Activated CD4-positive, alpha-beta memory T cell treated with anti-CD3 and anti-CD28 coated beads, Interleukin-2, amount 10 ng/mL, durations not matched to agents 7 days and 5 days (primary cell): Measurements from ENCODE around the gene BRI3BP. TPM values are rescaled to one million over a fixed set of nuclear protein-coding genes. Genes with fewer than 3 reads are reported as not detected.
"Not testable (repeated sequence)": the region's sequence is repeated elsewhere in the genome, so short reads cannot be mapped to it uniquely, and the experiment has no call there.

ENCODE experiments used
- CTCF ChIA-PET: fragments of 350-600 bp; sonication (Branson Sonifier 250); formaldehyde crosslinking; loops from one replicate; lab custom pipeline; 2021; ENCODE audit warnings: antibody characterized with exemption, inconsistent platforms; lab: Charles Lee
- POLR2A ChIA-PET: fragments of 350-600 bp; sonication (Branson Sonifier 250); formaldehyde crosslinking; loops from one replicate; lab custom pipeline; 2021; ENCODE audit warnings: antibody characterized with exemption; lab: Charles Lee
- DNase-seq: peaks from one replicate; pipeline ENCODE4 v3.0.0-alpha.2; 2020
- H3K27ac Mint-ChIP-seq: one replicate; pipeline ENCODE4 v1.8.0; 2021; ENCODE audit warnings: mild to moderate bottlenecking, mixed read lengths
- H3K27me3 Mint-ChIP-seq: one replicate; pipeline ENCODE4 v1.8.0; 2021; ENCODE audit warnings: mixed read lengths
- H3K36me3 Mint-ChIP-seq: one replicate; pipeline ENCODE4 v1.8.0; 2021; ENCODE audit warnings: low read depth, mixed read lengths
- H3K4me1 Mint-ChIP-seq: one replicate; pipeline ENCODE4 v1.8.0; 2021; ENCODE audit warnings: mixed read lengths
- H3K4me3 Mint-ChIP-seq: one replicate; pipeline ENCODE4 v1.8.0; 2021; ENCODE audit warnings: mild to moderate bottlenecking, mixed read lengths
- H3K9me3 Mint-ChIP-seq: one replicate; pipeline ENCODE4 v1.8.0; 2021; ENCODE audit warnings: mixed read lengths
- total RNA-seq, 2 experiments: library from RNA; stranded (reverse); gene quantifications; one replicate each; pipeline ENCODE4 v1.2.3, GENCODE V29; 2021

BRI3BP gene
- total RNA-seq, 2 experiments from 2014 or later, result 22.5 to 22.7 TPM

DNA sequence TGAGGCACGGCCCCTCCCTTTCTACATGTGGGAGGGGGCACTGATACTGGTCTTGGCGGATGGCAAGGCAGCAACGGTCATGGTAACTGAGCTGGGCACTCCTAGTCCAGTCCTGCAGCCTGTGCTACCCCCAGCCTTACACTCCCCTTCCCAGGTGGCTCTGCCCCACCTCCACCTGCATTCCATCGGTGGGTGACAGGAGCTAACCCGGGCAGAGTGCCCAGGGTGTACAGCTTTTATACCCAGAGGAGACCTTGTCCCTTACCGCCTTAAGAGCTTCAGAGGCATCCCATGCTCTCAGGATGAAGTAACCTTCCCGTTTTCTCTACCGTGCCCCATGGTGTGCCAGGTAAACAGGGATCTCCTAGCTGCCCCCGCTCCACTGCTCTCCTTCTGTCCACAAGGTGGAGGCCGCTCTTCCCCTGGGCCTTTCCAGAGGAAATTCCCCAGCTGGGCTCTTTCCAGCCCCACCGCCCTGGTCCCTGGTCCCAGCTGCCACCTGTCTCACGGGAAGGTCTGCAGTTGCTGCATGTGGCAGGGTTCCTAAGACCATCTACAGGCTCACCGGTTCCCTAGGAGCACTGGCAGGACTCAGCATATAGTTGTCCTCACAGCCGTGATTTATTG, 20.5 kb downstream of the BRI3BP start:
- Mint-ChIP-seq H3K27me3 (no peaks in the 10 kb centered on the region), H3K27ac (no peak overlapping the region), H3K9me3 (no peaks in the 10 kb centered on the region), H3K4me3 (no peak overlapping the region), H3K36me3 (peaks cover 33% of the 10 kb centered on the region), H3K4me1 (no peaks in the 10 kb centered on the region)
- POLR2A ChIA-PET, result interaction anchor here (1.0 to 1.1 kb wide), 2 partner anchors 18 to 21 kb away, joined by 3 read pairs; partner anchors contain the start of gene BRI3BP
- DNase-seq, result no peak
- CTCF ChIA-PET, result no interaction called here

DNA sequence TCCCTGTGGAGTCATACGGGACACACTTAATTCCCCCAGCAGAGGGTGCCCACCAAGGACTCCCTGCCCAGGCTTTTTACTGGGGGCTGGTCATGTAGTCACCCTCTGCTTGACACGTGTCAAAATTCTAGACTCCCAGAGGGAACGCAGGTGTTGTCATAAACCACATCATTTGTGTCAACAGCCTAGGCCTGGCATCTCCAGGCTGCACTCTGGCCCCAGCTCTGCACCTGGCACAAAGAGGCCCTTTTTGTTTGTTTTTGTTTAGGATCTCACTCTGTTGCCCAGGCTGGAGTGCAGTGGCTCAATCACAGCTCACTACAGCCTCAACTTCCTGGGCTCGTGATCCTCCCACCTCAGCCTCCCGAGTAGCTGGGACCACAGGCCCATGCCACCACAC, 21.1 kb downstream of the BRI3BP start:
- POLR2A ChIA-PET, result no interaction called here
- H3K27me3 Mint-ChIP-seq, result no peaks in the 10 kb centered on the region
- H3K4me3 Mint-ChIP-seq, result no peak overlapping the region
- DNase-seq, result no peak
- no peak overlapping the region for H3K27ac Mint-ChIP-seq
- H3K36me3 Mint-ChIP-seq, result peaks cover 39% of the 10 kb centered on the region
- CTCF ChIA-PET, result no interaction called here
- no peaks in the 10 kb centered on the region for H3K4me1 Mint-ChIP-seq
- no peaks in the 10 kb centered on the region for H3K9me3 Mint-ChIP-seq

DNA sequence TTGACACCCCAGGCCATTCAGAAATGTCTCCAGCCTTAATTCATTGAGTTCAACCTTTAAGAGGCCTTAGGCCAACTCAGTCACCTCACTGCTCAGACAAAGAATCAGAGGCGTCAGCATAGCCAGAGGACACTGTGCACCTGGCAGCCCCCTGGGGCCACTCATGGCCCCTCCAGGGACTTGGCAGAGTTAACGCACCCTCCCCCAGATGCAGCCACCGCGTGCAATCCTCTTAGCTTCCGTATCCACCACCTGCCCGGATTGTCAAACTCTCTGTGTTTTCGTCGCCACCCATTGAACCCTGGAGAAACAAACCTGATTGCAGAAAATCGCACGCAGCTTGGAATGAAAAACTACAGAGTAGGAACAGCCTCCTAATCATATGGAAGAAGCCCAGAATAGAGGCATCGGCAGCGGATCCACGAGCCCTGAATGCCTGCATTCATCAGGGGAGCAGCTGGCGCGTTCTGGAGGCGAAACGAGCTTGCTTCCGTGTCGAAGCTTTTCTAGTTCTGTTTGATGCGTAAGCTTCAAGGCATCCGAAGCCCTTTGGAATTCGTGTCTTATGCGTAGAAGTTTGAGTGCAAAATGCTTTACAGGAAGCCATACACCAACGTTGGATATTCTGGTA, 22.4 kb downstream of the BRI3BP start:
- DNase-seq, result no peak
- H3K4me3 Mint-ChIP-seq, result no peak overlapping the region
- H3K36me3 Mint-ChIP-seq, result peaks cover 40% of the 10 kb centered on the region
- no peaks in the 10 kb centered on the region for H3K27me3 Mint-ChIP-seq
- no peaks in the 10 kb centered on the region for H3K4me1 Mint-ChIP-seq
- ChIA-PET POLR2A (interaction anchor here (1.0 kb wide), 1 partner anchor 10 kb away, joined by 3 read pairs; no protein-coding TSS in a partner anchor), CTCF (no interaction called here)
- no peak overlapping the region for H3K27ac Mint-ChIP-seq
- H3K9me3 Mint-ChIP-seq, result no peaks in the 10 kb centered on the region

DNA sequence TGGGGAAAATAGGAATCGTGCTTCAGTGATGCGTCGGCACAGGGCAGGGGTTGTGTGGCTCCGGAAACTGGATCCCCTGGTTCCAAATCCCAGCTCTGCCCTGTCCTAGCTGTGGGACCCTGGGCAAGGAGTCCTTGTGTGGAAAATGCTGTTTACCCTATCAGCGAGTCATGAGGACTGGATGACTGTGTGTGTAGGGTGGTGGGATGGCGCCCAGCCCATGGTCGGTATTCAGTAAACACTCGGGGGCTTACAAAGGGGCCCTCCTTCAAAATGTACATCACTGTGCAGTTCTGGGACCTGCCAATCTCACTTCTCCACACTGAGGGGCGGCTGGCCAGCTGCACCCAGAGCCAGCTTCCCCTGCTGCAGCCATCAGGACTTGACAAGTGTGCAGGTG, 24.4 kb downstream of the BRI3BP start:
- ChIA-PET POLR2A (no interaction called here), CTCF (no interaction called here)
- Mint-ChIP-seq H3K4me3 (no peak overlapping the region), H3K4me1 (no peaks in the 10 kb centered on the region), H3K36me3 (peaks cover 47% of the 10 kb centered on the region), H3K27ac (no peak overlapping the region), H3K9me3 (no peaks in the 10 kb centered on the region), H3K27me3 (no peaks in the 10 kb centered on the region)
- no peak for DNase-seq

DNA sequence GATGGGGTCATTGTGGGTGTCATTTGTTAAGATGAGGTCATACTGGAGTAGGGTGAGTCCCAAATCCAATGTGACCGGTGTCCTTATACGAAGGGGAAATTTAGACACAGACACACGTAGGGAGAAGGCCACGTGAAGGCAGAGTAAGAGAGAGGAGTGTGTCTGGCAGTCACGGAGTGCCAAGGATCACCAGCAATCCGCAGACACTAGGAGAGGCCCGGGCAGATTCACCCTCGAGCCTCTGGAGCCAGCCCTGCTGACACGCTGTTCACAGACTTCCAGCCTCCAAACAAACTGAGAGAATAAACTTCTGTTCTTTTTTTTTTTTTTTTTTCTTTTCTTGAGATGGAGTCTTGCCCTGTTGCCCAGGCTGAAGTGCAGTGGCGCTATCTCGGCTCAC, 24.9 kb downstream of the BRI3BP start:
- CTCF ChIA-PET, result no interaction called here
- H3K4me1 Mint-ChIP-seq, result no peaks in the 10 kb centered on the region
- H3K9me3 Mint-ChIP-seq, result no peaks in the 10 kb centered on the region
- H3K36me3 Mint-ChIP-seq, result peaks cover 46% of the 10 kb centered on the region
- no peak for DNase-seq
- POLR2A ChIA-PET, result no interaction called here
- no peak overlapping the region for H3K4me3 Mint-ChIP-seq
- H3K27ac Mint-ChIP-seq, result no peak overlapping the region
- no peaks in the 10 kb centered on the region for H3K27me3 Mint-ChIP-seq

DNA sequence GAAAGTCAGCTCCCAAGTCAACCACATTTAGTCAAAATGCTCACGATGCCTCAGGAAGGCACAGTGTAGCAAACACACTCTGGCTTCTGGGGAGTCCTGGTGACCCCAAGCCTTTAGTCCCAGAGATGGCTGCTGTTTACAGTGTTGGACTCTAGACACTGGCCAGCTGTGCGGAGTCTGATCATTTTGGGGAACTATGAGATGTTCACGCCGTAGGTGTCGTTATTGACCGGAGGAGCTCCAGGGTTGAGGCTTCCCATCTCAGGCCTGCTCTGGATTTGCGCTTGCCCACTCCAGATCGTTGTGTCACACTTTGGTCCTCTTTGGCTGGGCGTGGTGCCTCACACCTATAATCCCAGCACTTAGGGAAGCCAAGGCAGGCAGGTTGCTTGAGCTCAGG, 27.7 kb downstream of the BRI3BP start:
- POLR2A ChIA-PET, result no interaction called here
- DNase-seq, result no peak
- CTCF ChIA-PET, result no interaction called here
- Mint-ChIP-seq H3K4me1 (no peaks in the 10 kb centered on the region), H3K36me3 (peaks cover 51% of the 10 kb centered on the region), H3K27ac (no peak overlapping the region), H3K27me3 (no peaks in the 10 kb centered on the region), H3K9me3 (no peaks in the 10 kb centered on the region), H3K4me3 (no peak overlapping the region)

DNA sequence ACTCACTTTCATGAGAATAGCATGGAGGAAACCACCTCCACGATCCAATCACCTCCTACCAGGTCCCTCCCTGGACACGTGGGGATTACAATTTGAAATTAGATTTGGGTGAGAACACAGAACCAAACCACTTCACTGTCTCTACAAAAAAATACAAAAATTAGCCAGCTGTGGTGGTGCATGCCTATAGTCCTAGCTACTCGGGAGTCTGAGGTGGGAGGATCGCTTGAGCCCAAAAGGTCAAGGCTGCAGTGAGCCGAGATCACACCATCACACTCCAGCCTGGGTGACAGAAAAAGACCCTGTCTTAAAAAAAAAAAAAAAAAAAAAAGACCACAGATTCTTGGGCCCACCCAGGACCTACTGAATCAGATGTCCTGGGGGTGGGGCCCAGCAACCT, 28.3 kb downstream of the BRI3BP start:
- Mint-ChIP-seq H3K27me3 (no peaks in the 10 kb centered on the region), H3K9me3 (no peaks in the 10 kb centered on the region), H3K27ac (no peak overlapping the region), H3K4me1 (no peaks in the 10 kb centered on the region), H3K36me3 (peaks cover 54% of the 10 kb centered on the region), H3K4me3 (no peak overlapping the region)
- ChIA-PET CTCF (no interaction called here), POLR2A (no interaction called here)
- no peak for DNase-seq

DNA sequence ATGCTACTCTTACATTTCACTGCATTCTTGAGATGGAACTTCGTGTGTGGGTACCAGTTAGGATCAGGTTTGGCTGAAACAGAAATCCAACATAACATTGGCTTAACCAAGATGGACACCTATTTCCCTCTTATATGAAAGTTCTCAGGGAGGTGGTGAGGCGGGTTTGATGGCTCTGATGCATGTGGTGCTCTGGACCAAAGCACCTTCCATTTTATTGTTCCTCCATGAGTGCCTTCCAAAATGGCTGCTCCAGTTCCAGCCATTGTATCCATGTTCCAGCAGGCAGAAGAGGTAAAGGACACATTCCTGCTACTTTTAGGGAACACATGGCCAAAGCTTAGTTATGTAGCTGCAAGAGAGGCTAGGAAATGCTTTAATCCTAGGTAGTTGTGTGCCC, 29.6 kb downstream of the BRI3BP start:
- Mint-ChIP-seq H3K4me1 (no peaks in the 10 kb centered on the region), H3K36me3 (peaks cover 51% of the 10 kb centered on the region), H3K4me3 (no peak overlapping the region), H3K27me3 (no peaks in the 10 kb centered on the region), H3K9me3 (no peaks in the 10 kb centered on the region), H3K27ac (no peak overlapping the region)
- CTCF ChIA-PET, result no interaction called here
- no peak for DNase-seq
- POLR2A ChIA-PET, result no interaction called here

DNA sequence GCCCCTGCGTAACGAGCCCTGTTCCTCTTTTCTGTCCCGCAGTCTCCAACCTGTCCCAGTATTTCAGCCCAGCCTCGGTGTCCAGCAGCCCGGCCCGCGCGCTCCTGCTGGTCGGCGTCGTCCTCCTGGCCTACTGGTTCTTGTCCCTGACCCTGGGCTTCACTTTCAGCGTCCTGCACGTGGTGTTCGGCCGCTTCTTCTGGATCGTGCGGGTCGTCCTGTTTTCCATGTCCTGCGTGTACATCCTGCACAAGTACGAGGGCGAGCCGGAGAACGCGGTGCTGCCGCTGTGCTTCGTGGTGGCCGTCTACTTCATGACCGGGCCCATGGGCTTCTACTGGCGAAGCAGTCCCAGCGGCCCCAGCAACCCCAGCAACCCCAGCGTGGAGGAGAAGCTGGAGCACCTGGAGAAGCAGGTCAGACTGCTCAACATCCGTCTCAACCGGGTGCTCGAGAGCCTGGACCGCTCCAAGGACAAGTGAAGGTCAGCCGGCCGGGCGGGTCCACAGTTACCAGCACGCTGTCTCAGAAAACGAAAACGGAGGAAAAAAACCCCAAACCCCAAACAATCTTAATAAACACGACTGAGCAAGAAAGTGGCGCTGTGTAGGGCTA, 31.6 kb downstream of the BRI3BP start:
- ChIA-PET POLR2A (no interaction called here), CTCF (interaction anchor here (0.5 kb wide), 1 partner anchor 11 kb away, joined by 3 read pairs; no protein-coding TSS in a partner anchor)
- Mint-ChIP-seq H3K4me1 (no peaks in the 10 kb centered on the region), H3K27me3 (no peaks in the 10 kb centered on the region), H3K4me3 (no peak overlapping the region), H3K36me3 (peaks cover 44% of the 10 kb centered on the region), H3K9me3 (no peaks in the 10 kb centered on the region), H3K27ac (no peak overlapping the region)
- no peak for DNase-seq

DNA sequence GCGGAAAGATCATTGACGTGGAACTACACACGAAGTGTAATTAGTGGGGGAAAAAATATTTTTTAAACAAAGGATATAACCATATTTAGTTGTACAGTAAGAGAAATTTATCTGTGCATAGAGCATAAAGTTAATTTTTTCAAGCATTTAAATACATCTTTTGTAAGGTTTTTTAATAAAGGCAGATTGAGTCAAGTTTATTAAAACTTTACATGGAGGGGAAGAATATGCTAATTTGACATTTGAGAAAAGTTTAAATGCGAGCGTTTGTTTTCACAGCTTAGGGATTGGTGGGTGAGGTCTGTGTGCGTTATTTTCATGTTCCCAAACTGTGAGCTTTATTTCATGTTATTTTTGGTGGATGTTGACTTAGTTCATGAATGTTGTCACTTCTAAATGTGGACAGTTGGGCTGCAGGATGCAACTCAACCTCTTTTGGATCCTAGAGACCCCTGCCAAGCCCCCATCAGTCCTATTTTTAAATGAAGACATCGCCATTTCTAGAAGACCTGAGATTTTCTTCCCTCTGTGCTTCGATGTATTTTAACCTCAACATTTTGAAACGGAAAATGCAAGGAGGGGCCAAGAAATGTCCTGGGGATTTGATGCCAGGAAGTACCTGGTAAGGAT, 32.3 kb downstream of the BRI3BP start:
- H3K4me1 Mint-ChIP-seq, result no peaks in the 10 kb centered on the region
- ChIA-PET CTCF (no interaction called here), POLR2A (no interaction called here)

DNA sequence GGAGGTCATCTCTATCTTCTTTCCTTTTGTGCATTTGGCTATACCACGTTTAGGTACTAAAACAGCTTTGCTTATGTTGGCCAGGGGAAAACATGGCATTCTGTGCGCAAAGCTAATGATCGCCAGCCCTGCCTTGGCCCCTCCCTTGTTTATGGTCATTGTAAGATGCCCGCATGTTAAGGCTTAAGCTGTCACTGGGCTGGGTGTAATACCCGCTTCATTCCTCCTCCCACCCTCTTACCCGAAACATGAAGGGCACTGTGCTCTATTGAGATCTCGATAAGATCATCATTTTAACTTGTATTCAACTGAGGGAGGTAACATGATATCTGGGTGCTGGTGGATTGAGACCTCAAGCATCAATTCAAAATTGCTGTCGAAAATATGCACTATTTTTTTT, 34.7 kb downstream of the BRI3BP start:
- no peaks in the 10 kb centered on the region for H3K4me1 Mint-ChIP-seq
- CTCF ChIA-PET, result no interaction called here
- H3K9me3 Mint-ChIP-seq, result no peaks in the 10 kb centered on the region

More for the DNA sequence above, 32.3 kb downstream of the BRI3BP start:
- DNase-seq, result no peak
- no peaks in the 10 kb centered on the region for H3K27me3 Mint-ChIP-seq
- H3K4me3 Mint-ChIP-seq, result no peak overlapping the region
- H3K27ac Mint-ChIP-seq, result no peak overlapping the region
- H3K36me3 Mint-ChIP-seq, result peaks cover 44% of the 10 kb centered on the region
- H3K9me3 Mint-ChIP-seq, result no peaks in the 10 kb centered on the region

DNA sequence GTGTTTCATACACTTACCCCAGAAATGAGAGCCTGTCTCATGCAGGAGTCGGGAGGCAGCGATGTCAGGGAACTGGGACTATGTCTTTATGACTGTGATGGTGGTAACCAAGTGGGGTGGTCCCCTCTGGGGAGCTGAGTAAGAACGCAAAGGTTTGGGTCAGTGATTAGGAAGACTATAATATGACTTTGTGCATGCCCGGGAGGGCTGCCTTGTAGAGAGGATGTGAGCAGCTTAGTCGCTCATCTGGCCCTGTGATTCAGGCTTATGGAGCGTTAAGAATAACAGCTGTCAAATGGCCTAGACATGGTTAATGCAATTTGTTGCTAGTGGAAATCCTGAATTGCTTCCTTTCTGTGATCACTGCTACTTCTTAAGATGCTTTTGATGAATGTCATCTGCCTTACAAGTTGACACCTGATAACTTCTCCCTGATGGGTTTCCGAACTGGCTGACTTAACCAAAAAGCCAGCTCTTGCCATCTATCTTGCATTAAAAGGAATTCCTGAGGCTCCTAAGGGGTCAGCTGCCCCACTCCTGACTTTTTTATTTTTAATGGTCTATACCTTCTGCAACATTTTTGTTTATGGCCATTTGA, 36.4 kb downstream of the BRI3BP start:
- H3K27me3 Mint-ChIP-seq, result no peaks in the 10 kb centered on the region
- CTCF ChIA-PET, result no interaction called here
- H3K4me3 Mint-ChIP-seq, result no peak overlapping the region
- H3K4me1 Mint-ChIP-seq, result no peaks in the 10 kb centered on the region
- peaks cover 27% of the 10 kb centered on the region for H3K36me3 Mint-ChIP-seq
- POLR2A ChIA-PET, result no interaction called here
- no peak for DNase-seq
- no peak overlapping the region for H3K27ac Mint-ChIP-seq
- H3K9me3 Mint-ChIP-seq, result peaks cover under 1% of the 10 kb centered on the region

More for the DNA sequence above, 34.7 kb downstream of the BRI3BP start:
- DNase-seq, result no peak
- Mint-ChIP-seq H3K27ac (no peak overlapping the region), H3K36me3 (peaks cover 30% of the 10 kb centered on the region), H3K4me3 (no peak overlapping the region), H3K27me3 (no peaks in the 10 kb centered on the region)
- POLR2A ChIA-PET, result no interaction called here

DNA sequence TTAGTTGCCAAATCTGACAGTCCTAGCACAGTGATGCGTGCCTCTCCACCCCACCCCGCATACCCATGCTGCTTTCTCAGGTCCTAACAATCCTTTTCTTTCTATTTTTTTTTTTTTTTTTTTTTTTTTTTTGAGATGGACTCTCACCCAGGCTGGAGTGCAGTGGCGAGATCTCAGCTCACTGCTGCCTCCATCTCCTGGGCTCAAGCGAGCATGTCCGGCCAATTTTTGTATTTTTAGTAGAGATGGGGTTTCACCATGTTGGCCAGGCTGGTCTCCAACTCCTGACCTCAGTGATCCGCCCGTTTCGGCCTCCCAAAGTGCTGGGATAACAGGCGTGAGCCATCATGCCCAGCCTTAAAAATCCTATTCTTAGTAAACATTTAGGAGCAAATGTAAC, 38.0 kb downstream of the BRI3BP start:
- CTCF ChIA-PET, DNase-seq, H3K4me3 Mint-ChIP-seq, H3K4me1 Mint-ChIP-seq, H3K27ac Mint-ChIP-seq, H3K27me3 Mint-ChIP-seq, H3K9me3 Mint-ChIP-seq: not testable (repeated sequence)
- POLR2A ChIA-PET, result interaction anchor here (1.7 kb wide), 1 partner anchor 18 kb away, joined by 3 read pairs; no protein-coding TSS in a partner anchor
- peaks cover 18% of the 10 kb centered on the region for H3K36me3 Mint-ChIP-seq
